NCI-H774 (cell line): ENCODE measurements around the gene ZSCAN12.
A peak's percentile ranks its signal among the peaks of the same experiment; 100 is the strongest.
"Not testable (repeated sequence)": the region's sequence is repeated elsewhere in the genome, so short reads cannot be mapped to it uniquely, and the experiment has no call there.

Source experiments
- DNase-seq: peaks from one replicate; lab custom pipeline; 2025; lab: John Stamatoyannopoulos, UW

The ZSCAN12 gene

GRCh38 chr6:28399350-28400121, at the start of gene ZSCAN12:
TSS of gene ZSCAN12 (minus strand) at chr6:28399747. CDS start at chr6:28398405, 1,342 bp downstream.
- peak; percentile 89 for DNase-seq

GRCh38 chr6:28449056-28449455, 49.5 kb upstream of the ZSCAN12 start:
- DNase-seq: no peak

- DNase-seq: not testable (repeated sequence)
These were observed 48.0 kb upstream of the ZSCAN12 start for GRCh38 chr6:28447512-28447906.

- no peak for DNase-seq
These were observed 47.4 kb upstream of the ZSCAN12 start for GRCh38 chr6:28446818-28447511.

- DNase-seq: not testable (repeated sequence)
These were observed 45.2 kb upstream of the ZSCAN12 start for GRCh38 chr6:28444759-28445158.

- peak; percentile 85 for DNase-seq
These were observed 43.7 kb upstream of the ZSCAN12 start, which contains the start of gene ZSCAN23 for GRCh38 chr6:28443112-28443773. TSS of gene ZSCAN23 (minus strand) at chr6:28443491. CDS start at chr6:28436266, 7,225 bp downstream.

GRCh38 chr6:28442586-28442985, 43.0 kb upstream of the ZSCAN12 start:
- DNase-seq: no peak

- DNase-seq: no peak
These were observed 36.9 kb upstream of the ZSCAN12 start for GRCh38 chr6:28436404-28436803.

GRCh38 chr6:28433119-28433518, 33.6 kb upstream of the ZSCAN12 start:
- DNase-seq: no peak

- no peak for DNase-seq
These were observed 30.2 kb upstream of the ZSCAN12 start for GRCh38 chr6:28429781-28430180.

GRCh38 chr6:28425944-28426541, 26.5 kb upstream of the ZSCAN12 start:
- no peak for DNase-seq

- DNase-seq: no peak
These were observed 24.6 kb upstream of the ZSCAN12 start for GRCh38 chr6:28424163-28424562.

- DNase-seq: no peak
These were observed 24.0 kb upstream of the ZSCAN12 start for GRCh38 chr6:28423546-28423945.

GRCh38 chr6:28413681-28414080, 14.1 kb upstream of the ZSCAN12 start:
- no peak for DNase-seq

GRCh38 chr6:28410767-28411166, 11.2 kb upstream of the ZSCAN12 start:
- DNase-seq: no peak

- DNase-seq: no peak
These were observed 8.7 kb upstream of the ZSCAN12 start for GRCh38 chr6:28408076-28408802.

- no peak for DNase-seq
These were observed 7.9 kb upstream of the ZSCAN12 start for GRCh38 chr6:28407401-28407800.

- not testable (repeated sequence) for DNase-seq
These were observed 4.4 kb upstream of the ZSCAN12 start for GRCh38 chr6:28403923-28404322.

- no peak for DNase-seq
These were observed 2.6 kb upstream of the ZSCAN12 start for GRCh38 chr6:28402197-28402596.

GRCh38 chr6:28401172-28401571, 1.6 kb upstream of the ZSCAN12 start:
- no peak for DNase-seq

- no peak for DNase-seq
These were observed 540 bp upstream of the ZSCAN12 start for GRCh38 chr6:28400122-28400451.

GRCh38 chr6:28395918-28396317, 3.6 kb downstream of the ZSCAN12 start:
- no peak for DNase-seq
